K562 (cell line): ENCODE data around the gene RSRC1. TPM values are rescaled to one million over a fixed set of nuclear protein-coding genes. Genes with fewer than 3 reads are reported as not detected.

Experiments used
- AFF1 ChIP-seq, 2 experiments: fragments of 450-650 bp; IDR thresholded peaks; 2 replicates each; pipeline ENCODE4 v1.6.1; 2018; ENCODE audit warnings: mild to moderate bottlenecking in 2 of 2, low read depth in 1 of 2; ENCODE audit not compliant: partially characterized antibody in 2 of 2
- ATF1 ChIP-seq, 2 experiments: fragments of 450-650 bp in 1 of 2; IDR thresholded peaks; 2 replicates each; pipeline ENCODE4 v1.6.1; 2016; ENCODE audit warnings: missing compliant biosample characterization in 1 of 2, missing genetic modification characterization in 1 of 2
- CBX1 ChIP-seq: sonication (generic); IDR thresholded peaks from 2 replicates; pipeline ENCODE4 v1.6.1; 2016; ENCODE audit warnings: antibody characterized with exemption, low read depth, mild to moderate bottlenecking
- CGGBP1 ChIP-seq: fragments of 250-450 bp; sonication (Bioruptor Pico); IDR thresholded peaks from 2 replicates; pipeline ENCODE4 v1.9.0; 2021; ENCODE audit warnings: mild to moderate bottlenecking
- ETS2 ChIP-seq: IDR thresholded peaks from 2 replicates; pipeline ENCODE4 v1.6.1; 2016; ENCODE audit warnings: borderline replicate concordance, missing genetic modification characterization, mild to moderate bottlenecking, moderate library complexity, missing compliant biosample characterization; ENCODE audit not compliant: poor library complexity, severe bottlenecking
- NEUROD1 ChIP-seq: fragments of 150-350 bp; IDR thresholded peaks from 2 replicates; pipeline ENCODE4 v1.6.1; 2014; ENCODE audit warnings: borderline replicate concordance, low read length, low read depth; ENCODE audit not compliant: partially characterized antibody
- NR0B1 ChIP-seq: fragments of 450-650 bp; IDR thresholded peaks from one replicate; pipeline ENCODE4 v1.6.1; 2018; ENCODE audit warnings: mild to moderate bottlenecking, moderate library complexity; ENCODE audit not compliant: partially characterized antibody
- NR2C2 ChIP-seq, 2 experiments: fragments of 200-800 bp in 1 of 2; sonication (Bioruptor generic) in 1 of 2; sonication (generic) in 1 of 2; formaldehyde crosslinking in 1 of 2; IDR thresholded peaks; 2 replicates each; pipeline versions ENCODE4 v1.6.1 to v1.8.0; 2016 to 2022; ENCODE audit warnings: mild to moderate bottlenecking in 1 of 2, missing compliant biosample characterization in 1 of 2, missing genetic modification characterization in 1 of 2, missing genetic modification reagents in 1 of 2
- PBX2 ChIP-seq, 2 experiments: IDR thresholded peaks in 1 of 2; conservative IDR thresholded peaks in 1 of 2; 2 replicates each; pipeline ENCODE4 v1.6.1; 2016; ENCODE audit warnings: low read depth in 2 of 2, mild to moderate bottlenecking in 1 of 2, missing compliant biosample characterization in 1 of 2, missing genetic modification characterization in 1 of 2, moderate library complexity in 1 of 2
- POLR3A ChIP-seq: IDR thresholded peaks from 2 replicates; pipeline ENCODE4 v1.6.1; 2011; ENCODE audit warnings: borderline replicate concordance, mild to moderate bottlenecking, moderate library complexity; ENCODE audit not compliant: insufficient read length, insufficient read depth; ENCODE audit errors: extremely low read depth
- RFX5 ChIP-seq: IDR thresholded peaks from 2 replicates; pipeline ENCODE4 v1.6.1; 2011; ENCODE audit warnings: low read depth, mild to moderate bottlenecking, improper control_type of control experiment, low read length
- SPI1 ChIP-seq: IDR thresholded peaks from 2 replicates; pipeline ENCODE4 v1.6.1; 2011; ENCODE audit warnings: low read depth, low read length, control low read depth, borderline replicate concordance
- TFAM ChIP-seq: fragments of 250-450 bp; sonication (Bioruptor Pico); conservative IDR thresholded peaks from 2 replicates; pipeline ENCODE4 v1.5.0; 2021; ENCODE audit warnings: mild to moderate bottlenecking, moderate library complexity
- ZNF121 ChIP-seq: sonication (generic); formaldehyde crosslinking; conservative IDR thresholded peaks from 2 replicates; pipeline ENCODE4 v1.8.0; 2022; ENCODE audit warnings: missing genetic modification reagents
- ZNF23 ChIP-seq: fragments of 250-450 bp; sonication (Bioruptor Pico); IDR thresholded peaks from 2 replicates; pipeline ENCODE4 v1.4.0; 2020; ENCODE audit warnings: mild to moderate bottlenecking
- polyA plus RNA-seq, 8 experiments: library from polyadenylated mRNA; depleted of rRNA in 4 of 8; stranded (reverse) in 5 of 8; unstranded in 3 of 8; fragments of >200 nt; fragmentation: Nextera tagmentation in 2 of 8; fragmentation: Illumina TruSeq in 1 of 8; extraction: Ambion mirVana in 2 of 8; extraction: Trizol in 1 of 8; gene quantifications; 2 replicates each; pipeline versions ENCODE4 v1.2.1 to v1.2.3, GENCODE V29; 2011 to 2014; ENCODE audit warnings: inconsistent platforms in 1 of 8, missing spikeins in 1 of 8
- total RNA-seq, 7 experiments: library from RNA; depleted of rRNA in 6 of 7; stranded (reverse); fragments of >200 nt in 6 of 7; fragmentation: Illumina TruSeq in 2 of 7; extraction: Trizol in 2 of 7; gene quantifications; 2 replicates each; pipeline versions ENCODE4 v1.2.1 to v1.2.3, GENCODE V29; 2011 to 2021; ENCODE audit warnings: low replicate concordance in 1 of 7
- TF ChIP-seq, protein P1 (sequence below): sonication (generic); formaldehyde crosslinking; IDR thresholded peaks from 2 replicates; pipeline ENCODE4 v1.8.0; 2023; ENCODE audit warnings: mild to moderate bottlenecking, missing genetic modification reagents

The RSRC1 gene
- total and polyA plus RNA-seq, 9 of the 15 experiments (the other 6 are each of a cell fraction or from before 2014, with no cell fraction given), result 19.3 to 128 (median 75.5) TPM

- no peak for TF ChIP-seq SPI1
- no peak for TF ChIP-seq AFF1 (IDR thresholded peaks at IDR 0.05; ENCODE audit: low read depth in 1 of 2, partially characterized antibody in 2 of 2)
- TF ChIP-seq, protein P1, sequence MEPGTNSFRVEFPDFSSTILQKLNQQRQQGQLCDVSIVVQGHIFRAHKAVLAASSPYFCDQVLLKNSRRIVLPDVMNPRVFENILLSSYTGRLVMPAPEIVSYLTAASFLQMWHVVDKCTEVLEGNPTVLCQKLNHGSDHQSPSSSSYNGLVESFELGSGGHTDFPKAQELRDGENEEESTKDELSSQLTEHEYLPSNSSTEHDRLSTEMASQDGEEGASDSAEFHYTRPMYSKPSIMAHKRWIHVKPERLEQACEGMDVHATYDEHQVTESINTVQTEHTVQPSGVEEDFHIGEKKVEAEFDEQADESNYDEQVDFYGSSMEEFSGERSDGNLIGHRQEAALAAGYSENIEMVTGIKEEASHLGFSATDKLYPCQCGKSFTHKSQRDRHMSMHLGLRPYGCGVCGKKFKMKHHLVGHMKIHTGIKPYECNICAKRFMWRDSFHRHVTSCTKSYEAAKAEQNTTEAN (CRISPR knock-in tag), result no peak
- TF ChIP-seq PBX2 (CRISPR knock-in tag; IDR thresholded peaks at IDR 0.05; ENCODE audit: low read depth), result no peak
- TF ChIP-seq PBX2 (tag; conservative IDR thresholded peaks at IDR 0.05; ENCODE audit: low read depth), result 0 out of 2 replicates have a peak, but pooled peaks have one; percentile 28
- TF ChIP-seq NR2C2 (CRISPR knock-in tag; IDR thresholded peaks at IDR 0.05), result no peak
- TF ChIP-seq NR2C2 (tag; IDR thresholded peaks at IDR 0.05), result no peak
- TF ChIP-seq ETS2 (tag), result no peak
- no peak for TF ChIP-seq POLR3A
- no peak for TF ChIP-seq NR0B1
- TF ChIP-seq RFX5, result no peak
- no peak for TF ChIP-seq ATF1 (CRISPR knock-in tag; IDR thresholded peaks at IDR 0.05)
- TF ChIP-seq ATF1 (tag; IDR thresholded peaks at IDR 0.05), result no peak
- no peak for TF ChIP-seq ZNF23 (CRISPR knock-in tag)
- TF ChIP-seq NEUROD1, result no peak
- TF ChIP-seq CBX1, result no peak
- TF ChIP-seq TFAM (CRISPR knock-in tag), result no peak
- no peak for TF ChIP-seq ZNF121 (CRISPR knock-in tag)
- no peak for TF ChIP-seq CGGBP1 (CRISPR knock-in tag)
These were observed 324.6 kb downstream of the RSRC1 start (continued) for GRCh38 chr3:158434412-158435038.
